HG03066 (cell line): ENCODE results near the gene ATP5ME.
A peak's percentile ranks its signal among the peaks of the same experiment; 100 is the strongest.

ENCODE experiments used
- ATAC-seq: cut with Tn5 transposase; IDR thresholded peaks from one replicate; pipeline ENCODE4 v1.9.1; 2021; ENCODE audit warnings: low read depth; ENCODE audit not compliant: unreplicated experiment

Gene ATP5ME

GRCh38 chr4:684623-685327 lies 10.7 kb upstream of the ATP5ME start:
- no peak for ATAC-seq

GRCh38 chr4:683982-684622 lies 10.0 kb upstream of the ATP5ME start:
- ATAC-seq: no peak

DNA sequence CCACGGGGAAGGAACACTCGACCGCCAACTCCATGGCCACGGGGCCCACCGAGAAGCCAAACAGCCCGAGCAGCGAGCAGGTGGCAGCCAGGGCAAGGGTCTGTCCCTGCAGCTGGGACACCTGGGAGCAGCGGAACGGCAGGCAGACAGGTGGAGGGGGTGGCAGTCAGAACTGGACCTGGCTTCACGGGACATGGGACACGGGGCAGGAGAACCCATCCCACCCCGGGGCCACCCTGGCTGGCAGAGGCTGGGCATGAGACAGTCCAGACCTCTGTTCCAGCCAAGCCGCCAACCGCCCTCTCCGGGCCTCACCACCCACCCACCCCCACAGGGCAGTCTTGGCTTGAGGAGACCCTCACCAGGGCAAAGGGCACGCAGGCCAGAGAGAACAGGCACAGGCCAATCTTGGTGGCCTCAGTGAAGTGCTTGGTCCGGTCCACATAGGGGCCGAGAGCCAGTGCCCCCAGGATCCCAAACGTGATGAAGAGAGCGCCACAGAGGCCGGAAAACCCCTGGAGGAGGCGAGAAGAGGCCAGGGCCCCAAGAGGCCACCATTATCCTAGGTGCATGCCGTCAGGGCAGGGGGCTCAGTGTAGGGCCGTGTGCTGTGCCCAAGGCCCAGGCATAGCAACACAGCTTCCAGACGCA lies 9.3 kb upstream of the ATP5ME start:
- ATAC-seq: no peak

DNA sequence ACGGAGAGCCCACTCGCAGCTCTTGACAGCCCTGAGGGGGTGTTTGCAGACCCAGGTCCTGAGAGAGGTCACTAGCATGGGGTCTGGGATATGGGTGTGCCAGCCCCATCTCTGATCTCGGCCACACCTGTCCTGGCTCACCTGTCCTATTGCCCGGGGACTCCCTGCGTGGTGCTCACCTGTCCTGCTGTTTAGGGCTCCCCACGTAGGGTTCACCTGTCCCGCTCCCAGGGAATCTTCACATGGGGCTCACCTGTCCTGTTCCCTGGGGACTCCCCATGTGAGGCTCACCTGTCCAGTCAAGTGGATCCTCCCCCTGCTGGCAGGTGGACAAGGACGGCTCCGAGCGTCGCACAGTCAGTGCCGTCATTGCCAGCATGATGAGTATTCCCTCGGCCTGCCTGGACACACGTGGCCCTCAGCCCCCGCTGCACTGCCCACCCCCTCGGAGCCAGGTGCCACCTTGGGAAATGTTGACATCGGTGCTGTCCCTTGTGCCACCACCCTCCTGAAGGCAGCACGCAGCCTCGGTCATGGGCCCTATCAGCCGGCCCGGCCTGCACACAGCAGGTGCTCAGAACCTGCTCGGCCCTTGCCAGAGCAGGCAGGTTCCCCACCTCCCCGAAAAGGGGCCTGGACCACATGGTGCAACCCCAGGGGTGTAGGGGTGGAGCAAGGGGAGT lies 8.6 kb upstream of the ATP5ME start:
- ATAC-seq: no peak

DNA sequence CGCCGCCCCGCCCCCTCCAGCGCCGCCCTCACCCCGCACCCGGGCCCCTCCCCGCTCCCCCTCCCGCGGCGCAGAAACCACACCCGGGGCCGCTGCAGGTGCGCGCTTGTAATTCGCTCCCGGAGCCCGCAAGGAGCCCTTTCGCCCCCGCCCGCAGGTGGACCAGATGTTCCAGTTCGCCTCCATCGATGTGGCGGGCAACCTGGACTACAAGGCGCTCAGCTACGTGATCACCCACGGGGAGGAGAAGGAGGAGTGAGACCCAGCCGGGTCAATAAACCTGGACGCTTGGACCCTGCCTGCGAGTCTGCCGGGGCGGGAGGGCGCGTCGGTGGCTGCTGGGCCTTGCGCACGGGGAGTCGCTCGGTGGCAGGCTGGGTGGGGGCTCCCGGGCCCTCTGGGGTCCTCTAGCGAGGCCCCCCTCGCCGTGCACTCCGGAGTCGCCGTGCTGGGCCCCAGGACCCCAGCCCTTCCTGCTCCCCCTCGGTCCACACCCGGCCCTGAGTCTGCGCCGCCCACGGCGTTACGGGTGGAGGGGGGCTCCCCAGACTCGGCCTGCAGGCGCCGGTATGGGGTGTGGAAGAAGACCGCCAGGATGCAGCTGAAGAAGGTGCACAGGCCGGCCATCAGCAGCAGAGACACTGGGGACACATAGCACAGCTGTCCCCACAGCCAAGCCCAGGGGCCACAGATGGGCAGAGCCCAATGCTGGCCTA lies 7.8 kb upstream of the ATP5ME start:
- ATAC-seq: no peak

DNA sequence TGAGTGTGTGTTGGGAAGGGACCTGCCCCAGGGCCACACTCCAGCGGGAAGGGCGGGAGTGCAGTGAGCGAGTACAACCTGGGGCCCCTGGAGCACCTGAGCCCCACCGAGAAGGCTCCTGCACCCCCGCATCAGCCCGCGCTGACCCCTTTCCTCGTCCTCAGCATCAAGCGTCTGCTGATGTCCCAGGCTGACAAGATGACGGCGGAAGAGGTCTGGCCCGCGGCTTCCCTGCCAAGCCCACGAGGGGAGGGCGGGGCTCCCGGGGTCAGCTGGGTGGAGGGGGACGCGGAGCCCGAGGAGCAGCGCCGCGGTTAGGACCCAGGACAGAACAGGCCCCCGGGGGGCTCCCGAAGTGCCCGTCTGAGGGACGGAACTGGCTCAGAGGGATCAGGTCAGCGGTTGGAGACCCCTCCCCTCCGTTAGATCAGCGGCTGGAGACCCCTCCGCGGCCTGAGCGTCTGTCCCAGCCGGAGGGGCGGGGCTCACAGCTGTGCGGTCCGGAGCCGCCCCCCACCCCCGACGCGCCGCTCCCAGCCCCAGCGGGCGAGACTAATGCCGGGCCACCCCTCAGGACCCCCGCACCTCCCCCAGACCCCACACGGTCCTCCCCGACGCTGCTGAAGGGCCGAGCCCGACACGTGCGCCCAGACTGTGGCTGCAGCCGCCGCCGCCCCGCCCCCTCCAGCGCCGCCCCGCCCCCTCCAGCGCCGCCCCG lies 7.0 kb upstream of the ATP5ME start:
- no peak for ATAC-seq

DNA sequence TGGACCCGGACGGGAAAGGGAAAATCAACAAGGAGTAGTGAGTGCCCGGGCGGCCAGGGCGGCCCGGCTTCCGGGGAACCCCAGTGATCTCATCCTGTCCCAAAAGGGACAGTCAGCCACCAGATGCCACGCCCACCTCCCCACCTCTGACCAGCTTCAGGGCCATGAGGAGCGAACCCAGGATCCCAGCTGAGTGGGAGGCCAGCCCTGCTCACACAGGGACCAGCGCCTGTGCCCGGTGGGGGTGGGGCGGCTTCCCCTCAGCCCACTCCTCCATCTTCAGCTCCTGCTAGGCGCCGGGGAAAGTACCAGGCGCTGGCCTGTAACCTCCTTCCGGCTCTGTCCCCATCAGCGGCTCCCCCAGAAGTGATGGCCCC lies 6.5 kb upstream of the ATP5ME start:
- ATAC-seq: no peak

- ATAC-seq: no peak
Measured at GRCh38 chr4:680091-680490, 6.0 kb upstream of the ATP5ME start.

GRCh38 chr4:679629-680028 lies 5.6 kb upstream of the ATP5ME start:
- ATAC-seq: no peak

GRCh38 chr4:679104-679481 lies 5.0 kb upstream of the ATP5ME start:
- ATAC-seq: no peak

GRCh38 chr4:678331-679103 lies 4.4 kb upstream of the ATP5ME start:
- no peak for ATAC-seq

GRCh38 chr4:677431-678293 lies 3.6 kb upstream of the ATP5ME start:
- no peak for ATAC-seq

DNA sequence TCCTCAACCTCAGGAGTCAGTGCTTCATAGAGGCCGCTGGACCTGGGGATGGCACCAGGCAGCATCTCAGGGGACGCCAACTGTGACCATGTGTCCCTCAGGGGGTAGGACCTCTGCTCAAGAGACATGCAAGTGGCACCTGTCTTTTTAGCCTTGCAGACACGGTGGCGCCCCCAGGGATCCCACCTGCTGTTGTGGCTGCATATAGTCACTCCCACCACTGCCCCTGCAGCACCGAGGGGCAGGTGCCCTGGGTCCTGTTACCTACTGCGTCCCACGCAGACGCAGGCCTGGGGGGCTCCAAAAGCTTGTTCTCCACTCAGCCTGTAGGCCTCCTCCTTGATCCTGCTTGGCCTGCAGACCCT lies 2.8 kb upstream of the ATP5ME start:
- ATAC-seq: no peak

GRCh38 chr4:675980-676870 lies 2.1 kb upstream of the ATP5ME start:
- no peak for ATAC-seq

- peak; percentile 2 for ATAC-seq
Measured at GRCh38 chr4:675036-675882, 1.2 kb upstream of the ATP5ME start.

DNA sequence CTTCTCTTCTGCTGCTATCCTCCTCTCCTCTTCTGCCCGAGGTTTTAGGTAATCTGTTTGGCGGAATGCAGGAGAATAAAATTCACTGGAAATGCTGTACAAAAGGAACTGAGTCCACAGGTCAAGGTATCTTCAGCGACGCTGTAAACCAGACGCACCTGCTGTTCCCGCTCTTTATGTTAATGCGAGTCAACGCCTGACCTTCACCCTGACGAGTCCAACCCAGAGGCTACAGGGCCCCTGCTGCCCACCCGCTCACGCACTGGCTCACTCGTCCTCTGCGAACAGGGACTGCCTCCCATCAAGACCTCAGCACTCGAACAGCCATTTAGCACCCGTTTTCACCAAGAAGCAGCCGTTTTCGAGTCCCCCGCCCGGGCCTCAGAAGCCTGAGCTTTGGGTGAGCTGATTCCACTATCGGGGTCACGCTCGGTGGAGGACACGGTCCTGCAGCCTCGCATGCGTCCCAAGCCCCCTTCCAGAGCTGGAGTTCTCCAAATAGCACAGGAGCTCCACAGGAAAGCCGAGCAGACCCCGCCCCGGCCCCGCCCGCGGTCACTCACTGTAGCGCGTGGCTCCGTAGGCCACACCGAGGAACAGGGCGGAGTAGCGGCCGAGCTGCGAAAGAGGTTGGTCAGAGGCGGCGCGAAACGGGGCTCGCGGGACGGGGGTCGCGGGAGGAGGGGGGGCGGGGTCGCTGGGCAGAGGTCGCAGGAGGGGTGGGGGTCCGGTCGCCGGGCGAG lies 556 bp downstream of the ATP5ME start:
- ATAC-seq: no peak
